ENCODE data around the gene PADI3. TPM values are rescaled to one million over a fixed set of nuclear protein-coding genes. Genes with fewer than 3 reads are reported as not detected.

PADI3 gene
- total and polyA plus RNA-seq, 8 donors = 0.04 TPM; not detected in 7

DNA sequence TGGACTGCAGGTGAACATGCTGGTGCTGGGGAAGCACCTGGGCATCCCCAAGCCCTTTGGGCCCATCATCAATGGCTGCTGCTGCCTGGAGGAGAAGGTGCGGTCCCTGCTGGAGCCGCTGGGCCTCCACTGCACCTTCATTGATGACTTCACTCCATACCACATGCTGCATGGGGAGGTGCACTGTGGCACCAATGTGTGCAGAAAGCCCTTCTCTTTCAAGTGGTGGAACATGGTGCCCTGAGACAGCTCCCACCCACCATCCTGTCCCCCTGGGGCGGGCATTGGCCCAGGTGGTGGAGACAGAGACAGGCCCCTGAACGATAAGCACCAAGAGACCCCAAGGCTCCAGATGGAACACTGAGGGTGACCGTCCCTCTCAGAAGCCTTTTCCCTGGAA is 33.9 kb downstream of the PADI3 start:
- H3K36me3 ChIP-seq = no peaks in the 10 kb centered on the region
- peaks cover 0 to 33% of the 10 kb centered on the region in 2 donors for H3K27me3 ChIP-seq
- no peaks in the 10 kb centered on the region for H3K9me3 ChIP-seq
- ATAC-seq (no peak), DNase-seq (no peak)
- H3K27ac ChIP-seq = peak overlapping the region in 1 of 2 donors; percentile 81
- H3K4me1 ChIP-seq = peaks cover 0 to 44% of the 10 kb centered on the region in 2 donors
- intact Hi-C loops (cut with DNase I) = no loop called here
- TF ChIP-seq, protein P1, sequence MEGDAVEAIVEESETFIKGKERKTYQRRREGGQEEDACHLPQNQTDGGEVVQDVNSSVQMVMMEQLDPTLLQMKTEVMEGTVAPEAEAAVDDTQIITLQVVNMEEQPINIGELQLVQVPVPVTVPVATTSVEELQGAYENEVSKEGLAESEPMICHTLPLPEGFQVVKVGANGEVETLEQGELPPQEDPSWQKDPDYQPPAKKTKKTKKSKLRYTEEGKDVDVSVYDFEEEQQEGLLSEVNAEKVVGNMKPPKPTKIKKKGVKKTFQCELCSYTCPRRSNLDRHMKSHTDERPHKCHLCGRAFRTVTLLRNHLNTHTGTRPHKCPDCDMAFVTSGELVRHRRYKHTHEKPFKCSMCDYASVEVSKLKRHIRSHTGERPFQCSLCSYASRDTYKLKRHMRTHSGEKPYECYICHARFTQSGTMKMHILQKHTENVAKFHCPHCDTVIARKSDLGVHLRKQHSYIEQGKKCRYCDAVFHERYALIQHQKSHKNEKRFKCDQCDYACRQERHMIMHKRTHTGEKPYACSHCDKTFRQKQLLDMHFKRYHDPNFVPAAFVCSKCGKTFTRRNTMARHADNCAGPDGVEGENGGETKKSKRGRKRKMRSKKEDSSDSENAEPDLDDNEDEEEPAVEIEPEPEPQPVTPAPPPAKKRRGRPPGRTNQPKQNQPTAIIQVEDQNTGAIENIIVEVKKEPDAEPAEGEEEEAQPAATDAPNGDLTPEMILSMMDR (IDR thresholded peaks at IDR 0.05) = no peak
- no peak overlapping the region for H3K4me3 ChIP-seq

DNA sequence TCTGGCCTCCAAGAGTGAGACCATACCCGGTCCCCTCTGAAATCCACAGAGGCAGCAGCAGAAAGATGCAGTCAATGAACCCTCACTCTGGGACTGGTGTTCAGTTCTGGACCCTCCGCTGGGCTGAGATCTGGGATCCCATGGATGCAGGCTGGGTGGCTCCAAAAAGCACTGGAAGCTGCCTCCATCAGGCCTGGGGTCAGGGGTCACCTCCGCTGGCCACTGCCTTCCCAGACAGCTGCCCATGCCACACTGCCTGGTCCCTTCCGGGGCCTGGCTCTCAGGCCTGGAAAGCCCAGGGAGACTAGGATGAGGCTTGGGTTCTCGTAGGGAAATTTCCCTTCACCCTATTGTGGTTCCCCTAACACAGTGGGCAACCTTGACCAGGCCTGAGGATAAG is 37.7 kb downstream of the PADI3 start:
- Histone ChIP-seq H3K4me3 (no peak overlapping the region), H3K27me3 (peaks cover 0 to 48% of the 10 kb centered on the region in 2 donors), H3K27ac (peak overlapping the region in 1 of 2 donors; percentile 67), H3K9me3 (no peaks in the 10 kb centered on the region), H3K36me3 (no peaks in the 10 kb centered on the region), H3K4me1 (peaks cover 0 to 34% of the 10 kb centered on the region in 2 donors)
- DNase-seq (no peak), ATAC-seq (no peak)
- TF ChIP-seq, protein P1 (IDR thresholded peaks at IDR 0.05) = no peak
- intact Hi-C loops (cut with DNase I) = no loop called here

DNA sequence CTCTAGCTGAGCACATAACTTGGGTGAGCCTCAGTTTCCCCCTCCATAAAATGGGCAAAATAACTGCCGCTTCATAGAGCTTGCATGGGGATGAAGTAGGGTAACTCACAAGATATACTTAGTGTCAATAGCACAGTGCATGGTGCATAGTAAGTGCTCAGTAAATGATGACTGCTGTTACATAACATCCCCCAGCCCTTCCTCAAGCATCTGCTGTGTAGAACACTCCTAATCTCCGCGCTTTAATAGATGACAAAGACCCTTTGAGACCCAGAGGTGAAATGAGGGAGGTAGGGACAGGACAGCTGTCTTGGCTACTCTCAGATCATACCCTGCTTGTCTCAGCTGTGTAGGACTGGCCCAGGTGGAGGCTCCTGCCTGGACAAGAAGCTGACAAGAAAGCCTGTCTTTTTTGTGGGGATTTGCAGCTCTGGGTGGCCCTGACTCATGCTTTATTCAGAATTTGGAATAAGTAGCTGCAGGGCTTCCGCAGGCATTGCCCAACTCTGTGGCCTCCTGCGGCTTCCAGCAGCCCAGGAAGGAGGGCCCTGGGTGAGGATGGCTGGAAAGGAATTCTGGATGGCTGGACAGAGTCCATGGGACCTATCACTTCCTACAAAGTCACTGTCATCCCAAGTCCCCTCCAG is 38.4 kb downstream of the PADI3 start:
- intact Hi-C loops (cut with DNase I) = no loop called here
- Histone ChIP-seq H3K36me3 (no peaks in the 10 kb centered on the region), H3K27ac (peak overlapping the region in 1 of 2 donors; percentile 67), H3K9me3 (no peaks in the 10 kb centered on the region), H3K27me3 (peaks cover 0 to 49% of the 10 kb centered on the region in 2 donors), H3K4me3 (no peak overlapping the region), H3K4me1 (peaks cover 0 to 28% of the 10 kb centered on the region in 2 donors)
- no peak for ATAC-seq
- no peak for DNase-seq
- TF ChIP-seq, protein P1 (IDR thresholded peaks at IDR 0.05) = no peak

DNA sequence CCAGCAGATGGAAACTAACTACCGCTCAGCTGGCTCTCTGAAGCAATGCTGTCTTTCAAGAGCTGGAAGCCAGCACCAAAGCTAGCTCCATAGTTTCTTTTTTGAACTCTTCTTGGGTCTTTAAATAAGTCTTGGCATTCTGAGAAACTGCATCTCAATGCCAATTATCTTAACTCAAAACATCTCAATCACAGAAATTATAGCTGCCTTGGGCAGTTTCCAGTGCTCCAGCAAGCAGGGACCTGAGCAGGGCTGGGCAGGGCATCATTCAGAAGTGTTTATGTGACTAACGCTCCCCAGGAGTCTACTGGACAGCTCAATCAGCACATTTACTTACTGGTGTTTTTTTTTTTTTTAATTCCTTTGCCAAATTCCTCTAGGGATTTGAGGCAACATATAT is 40.8 kb downstream of the PADI3 start:
- no peaks in the 10 kb centered on the region for H3K9me3 ChIP-seq
- ATAC-seq (no peak), DNase-seq (no peak)
- no peak overlapping the region for H3K4me3 ChIP-seq
- peaks cover 0 to 35% of the 10 kb centered on the region in 2 donors for H3K27me3 ChIP-seq
- TF ChIP-seq, protein P1 (IDR thresholded peaks at IDR 0.05) = no peak
- intact Hi-C loops (cut with DNase I) = no loop called here
- H3K4me1 ChIP-seq = peaks cover 0 to 15% of the 10 kb centered on the region in 2 donors
- H3K27ac ChIP-seq = no peak overlapping the region
- no peaks in the 10 kb centered on the region for H3K36me3 ChIP-seq

DNA sequence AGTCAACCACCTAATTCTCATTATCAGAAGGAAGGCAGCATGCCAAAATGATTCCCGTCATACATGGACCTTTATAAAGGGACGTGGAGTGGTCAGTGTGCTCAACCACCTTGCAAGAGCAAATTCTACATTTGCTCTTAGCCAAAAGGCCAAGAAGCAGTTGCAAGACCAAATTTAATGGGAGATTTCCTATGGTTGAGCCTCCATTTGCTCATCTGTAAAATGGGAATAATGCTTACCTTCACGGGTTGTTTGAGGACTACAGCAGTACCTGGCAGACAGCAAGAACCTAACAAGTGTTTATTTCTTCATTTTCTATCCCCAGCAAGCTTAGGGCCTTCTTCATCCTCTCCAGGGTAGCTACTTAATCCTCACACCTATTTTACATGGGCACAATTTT is 41.7 kb downstream of the PADI3 start:
- TF ChIP-seq, protein P1 (IDR thresholded peaks at IDR 0.05) = no peak
- H3K4me1 ChIP-seq = peaks cover 0 to 15% of the 10 kb centered on the region in 2 donors
- H3K27ac ChIP-seq = no peak overlapping the region
- ATAC-seq (no peak), DNase-seq (no peak)
- peaks cover 0 to 36% of the 10 kb centered on the region in 2 donors for H3K27me3 ChIP-seq
- no peaks in the 10 kb centered on the region for H3K9me3 ChIP-seq
- intact Hi-C loops (cut with DNase I) = no loop called here
- no peak overlapping the region for H3K4me3 ChIP-seq
- H3K36me3 ChIP-seq = no peaks in the 10 kb centered on the region
